Left ventricle myocardium inferior (tissue), 1 donor: ENCODE data around the gene MAP7. TPM values are rescaled to one million over a fixed set of nuclear protein-coding genes. Genes with fewer than 3 reads are reported as not detected.

Experiments used
- DNase-seq: peaks from one replicate; pipeline ENCODE4 v3.0.0-alpha.2; 2020
- H3K27ac ChIP-seq: fragments of 200-600 bp; replicated peaks from 2 replicates; pipeline ENCODE4 v1.8.0; 2021
- H3K27me3 ChIP-seq: fragments of 200-600 bp; 2 replicates; pipeline ENCODE4 v1.8.0; 2021; ENCODE audit warnings: low read depth
- H3K36me3 ChIP-seq: fragments of 200-600 bp; 2 replicates; pipeline ENCODE4 v1.8.0; 2021
- H3K4me1 ChIP-seq: fragments of 200-600 bp; 2 replicates; pipeline ENCODE4 v1.8.0; 2021
- H3K4me3 ChIP-seq: fragments of 200-600 bp; 2 replicates; pipeline ENCODE4 v1.8.0; 2021; ENCODE audit warnings: mild to moderate bottlenecking, moderate library complexity
- H3K9me3 ChIP-seq: fragments of 200-600 bp; replicated peaks from 2 replicates; pipeline ENCODE4 v1.8.0; 2021
- CTCF ChIP-seq: fragments of 200-600 bp; IDR thresholded peaks from 2 replicates; pipeline ENCODE4 v1.8.0; 2021; ENCODE audit warnings: antibody characterized with exemption, mild to moderate bottlenecking, borderline replicate concordance
- intact Hi-C: fragments of 100-400 bp; cut with micrococcal nuclease; formaldehyde crosslinking; loops from one replicate; pipeline ENCODE4 v1.11.0; 2022
- total RNA-seq: library from RNA; stranded (reverse); fragmentation: NEBNext Ultra II Directional; extraction: Animal tissue kit (Norgen Biotek cat#: 25700); gene quantifications from one replicate; pipeline ENCODE4 v1.2.1, GENCODE V29; 2021
- donor health status: DM: no; HTN: yes; CAD: no; lungs with severe emphysema.

MAP7 gene
- total RNA-seq, 1 donor from 2014 or later = 3.1 TPM

GRCh38 chr6:136429264-136430065 lies 120.8 kb downstream of the MAP7 start:
- intact Hi-C loops = no loop called here
- DNase-seq = no peak
- TF ChIP-seq CTCF = no peak
- H3K27me3 ChIP-seq = no peaks in the 10 kb centered on the region
- H3K27ac ChIP-seq = no peak overlapping the region
- no peaks in the 10 kb centered on the region for H3K9me3 ChIP-seq
- no peaks in the 10 kb centered on the region for H3K36me3 ChIP-seq
- H3K4me1 ChIP-seq = no peaks in the 10 kb centered on the region
- no peak overlapping the region for H3K4me3 ChIP-seq

GRCh38 chr6:136427378-136427717 lies 122.9 kb downstream of the MAP7 start:
- TF ChIP-seq CTCF = no peak
- no peaks in the 10 kb centered on the region for H3K36me3 ChIP-seq
- no peaks in the 10 kb centered on the region for H3K27me3 ChIP-seq
- H3K4me1 ChIP-seq = no peaks in the 10 kb centered on the region
- intact Hi-C loops = no loop called here
- no peak overlapping the region for H3K4me3 ChIP-seq
- no peak for DNase-seq
- no peaks in the 10 kb centered on the region for H3K9me3 ChIP-seq
- no peak overlapping the region for H3K27ac ChIP-seq

- intact Hi-C loops = no loop called here
- DNase-seq = no peak
Measured at GRCh38 chr6:136426627-136427377, 123.4 kb downstream of the MAP7 start.

GRCh38 chr6:136425793-136426192 lies 124.4 kb downstream of the MAP7 start:
- TF ChIP-seq CTCF = no peak
- H3K36me3 ChIP-seq = no peaks in the 10 kb centered on the region
- no peak for DNase-seq

More at GRCh38 chr6:136426627-136427377, 123.4 kb downstream of the MAP7 start:
- Histone ChIP-seq H3K9me3 (no peaks in the 10 kb centered on the region), H3K4me3 (no peak overlapping the region), H3K36me3 (no peaks in the 10 kb centered on the region), H3K27ac (no peak overlapping the region), H3K4me1 (no peaks in the 10 kb centered on the region), H3K27me3 (no peaks in the 10 kb centered on the region)
- no peak for TF ChIP-seq CTCF

GRCh38 chr6:136424901-136425300 lies 125.3 kb downstream of the MAP7 start:
- no peaks in the 10 kb centered on the region for H3K9me3 ChIP-seq
- no peak overlapping the region for H3K4me3 ChIP-seq
- DNase-seq = no peak
- no peaks in the 10 kb centered on the region for H3K4me1 ChIP-seq
- TF ChIP-seq CTCF = no peak
- H3K27ac ChIP-seq = no peak overlapping the region
- intact Hi-C loops = no loop called here
- no peaks in the 10 kb centered on the region for H3K27me3 ChIP-seq
- H3K36me3 ChIP-seq = no peaks in the 10 kb centered on the region

More at GRCh38 chr6:136425793-136426192, 124.4 kb downstream of the MAP7 start:
- intact Hi-C loops = no loop called here
- no peak overlapping the region for H3K4me3 ChIP-seq
- no peaks in the 10 kb centered on the region for H3K9me3 ChIP-seq
- no peaks in the 10 kb centered on the region for H3K27me3 ChIP-seq
- H3K27ac ChIP-seq = no peak overlapping the region
- no peaks in the 10 kb centered on the region for H3K4me1 ChIP-seq
